Measurements from ENCODE around the gene FMN1.

The FMN1 gene

DNA sequence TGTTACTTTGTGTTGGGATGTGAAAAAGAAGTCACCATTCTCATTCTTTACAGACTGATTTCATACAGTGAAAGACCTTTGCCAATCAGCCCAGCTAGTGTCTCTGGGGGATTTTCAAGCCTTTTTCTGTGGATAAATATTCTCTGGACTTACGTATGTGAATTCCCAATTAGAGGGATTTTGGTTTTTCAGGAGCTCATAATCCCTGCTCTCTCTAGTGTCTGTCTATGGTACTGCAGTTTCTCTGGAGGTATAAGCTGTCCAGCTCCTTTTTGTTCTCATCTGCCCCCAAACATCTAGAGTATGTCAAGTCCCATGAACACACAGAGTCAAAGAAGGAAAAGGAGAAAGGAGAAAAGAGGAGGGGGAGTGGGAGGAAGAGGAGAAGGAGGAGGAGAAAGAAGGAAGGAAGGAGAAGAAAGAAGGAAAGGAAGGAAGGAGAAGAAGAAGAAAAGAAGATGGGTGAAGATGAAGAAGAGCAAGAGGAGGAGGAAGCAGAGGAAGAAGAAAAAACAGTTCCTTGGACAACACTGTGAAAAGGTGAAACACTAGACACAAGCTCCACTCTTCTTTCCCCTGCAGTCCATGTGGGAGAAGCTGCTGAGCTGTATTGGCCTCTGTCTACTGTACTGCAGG lies 258.1 kb downstream of the FMN1 start:
- Histone ChIP-seq H3K4me3 (ENCODE audit: low read depth, low read length) (no peak overlapping the region), H3K27ac (ENCODE audit: low read depth, low read length) (no peak overlapping the region), H3K4me1 (ENCODE audit: control insufficient read depth, insufficient read depth, low read length, unreplicated experiment) (peaks cover 9% of the 10 kb centered on the region), H2AFZ (ENCODE audit: low read length, unreplicated experiment) (peak overlapping the region; percentile 50), H3K79me2 (ENCODE audit: control insufficient read depth, insufficient read depth, low read length, unreplicated experiment) (no peaks in the 10 kb centered on the region), H3K27me3 (ENCODE audit: insufficient read depth, low read length) (no peaks in the 10 kb centered on the region), H3K36me3 (ENCODE audit: insufficient read depth, low read length) (no peaks in the 10 kb centered on the region)

DNA sequence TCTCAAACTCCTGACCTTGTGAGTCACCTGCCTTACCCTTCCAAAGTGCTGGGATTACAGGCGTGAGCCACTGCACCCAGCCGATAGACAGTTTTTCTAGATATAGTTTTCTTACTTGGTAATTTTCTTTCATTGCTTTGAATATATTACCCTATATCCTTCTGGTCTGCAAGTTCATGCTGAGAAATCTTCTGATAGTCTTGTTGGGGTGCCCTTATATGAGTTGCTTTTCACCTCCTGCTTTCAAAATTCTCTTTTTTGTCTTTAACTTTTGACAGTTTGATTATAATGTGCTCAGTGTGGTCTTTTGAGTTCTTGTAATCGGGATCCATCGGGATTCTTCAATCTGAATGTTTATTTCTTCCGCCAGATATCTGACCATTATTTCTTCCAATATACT lies 259.4 kb downstream of the FMN1 start:
- no peaks in the 10 kb centered on the region for H3K27me3 ChIP-seq (ENCODE audit: insufficient read depth, low read length)
- no peak overlapping the region for H3K27ac ChIP-seq (ENCODE audit: low read depth, low read length)
- H3K4me3 ChIP-seq (ENCODE audit: low read depth, low read length) = no peak overlapping the region
- H3K36me3 ChIP-seq (ENCODE audit: insufficient read depth, low read length) = no peaks in the 10 kb centered on the region
- H3K4me1 ChIP-seq (ENCODE audit: control insufficient read depth, insufficient read depth, low read length, unreplicated experiment) = peaks cover 9% of the 10 kb centered on the region
- H3K79me2 ChIP-seq (ENCODE audit: control insufficient read depth, insufficient read depth, low read length, unreplicated experiment) = no peaks in the 10 kb centered on the region
- H2AFZ ChIP-seq (ENCODE audit: low read length, unreplicated experiment) = no peak overlapping the region

DNA sequence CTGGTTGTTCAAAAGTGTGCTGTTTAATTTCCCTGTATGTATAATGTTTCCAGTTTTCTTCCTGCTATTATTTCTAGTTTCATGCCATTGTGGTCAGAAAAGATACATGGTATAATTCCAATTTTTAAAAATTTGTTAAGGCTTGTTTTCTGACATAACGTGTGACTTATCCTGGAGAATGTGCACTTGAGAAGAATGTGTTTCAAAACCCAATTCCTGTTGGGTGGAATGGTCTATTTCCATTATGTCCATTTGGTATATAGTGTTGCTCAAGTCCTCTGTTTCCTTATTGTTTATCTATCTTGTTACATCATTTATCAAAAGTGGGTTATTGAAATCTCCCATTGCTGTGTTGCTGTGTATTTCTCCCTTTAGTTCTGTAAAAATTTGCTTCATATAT lies 261.3 kb downstream of the FMN1 start:
- Histone ChIP-seq H3K4me3 (ENCODE audit: low read depth, low read length) (no peak overlapping the region), H3K27me3 (ENCODE audit: insufficient read depth, low read length) (no peaks in the 10 kb centered on the region)

DNA sequence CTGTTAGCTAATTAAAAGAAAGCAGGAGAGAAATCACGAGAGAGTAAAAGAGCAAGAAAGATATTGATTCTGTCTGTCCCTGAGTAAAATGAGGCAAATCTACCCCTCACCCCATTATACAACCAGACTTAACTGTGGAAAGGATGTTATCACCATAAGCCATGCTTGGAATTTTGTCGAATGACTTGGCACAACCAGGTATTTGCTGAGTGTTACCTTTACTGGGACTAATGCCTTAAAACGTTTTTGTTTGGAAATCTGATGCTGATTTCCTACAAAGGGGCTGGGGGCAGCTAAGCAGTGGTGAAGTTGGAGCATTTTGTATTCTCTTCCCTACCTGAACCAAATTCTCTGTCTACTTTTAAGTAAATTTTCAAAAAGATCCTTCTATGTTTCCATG lies 265.6 kb downstream of the FMN1 start:
- no peaks in the 10 kb centered on the region for H3K27me3 ChIP-seq (ENCODE audit: insufficient read depth, low read length)
- H3K4me3 ChIP-seq (ENCODE audit: low read depth, low read length) = no peak overlapping the region
- H3K36me3 ChIP-seq (ENCODE audit: insufficient read depth, low read length) = no peaks in the 10 kb centered on the region
- no peak overlapping the region for H3K27ac ChIP-seq (ENCODE audit: low read depth, low read length)
- H3K4me1 ChIP-seq (ENCODE audit: control insufficient read depth, insufficient read depth, low read length, unreplicated experiment) = peaks cover 18% of the 10 kb centered on the region
- no peaks in the 10 kb centered on the region for H3K79me2 ChIP-seq (ENCODE audit: control insufficient read depth, insufficient read depth, low read length, unreplicated experiment)
- no peak overlapping the region for H2AFZ ChIP-seq (ENCODE audit: low read length, unreplicated experiment)

More for the DNA sequence above, 261.3 kb downstream of the FMN1 start:
- H2AFZ ChIP-seq (ENCODE audit: low read length, unreplicated experiment) = no peak overlapping the region
- H3K79me2 ChIP-seq (ENCODE audit: control insufficient read depth, insufficient read depth, low read length, unreplicated experiment) = no peaks in the 10 kb centered on the region
- no peak overlapping the region for H3K27ac ChIP-seq (ENCODE audit: low read depth, low read length)
- peaks cover 9% of the 10 kb centered on the region for H3K4me1 ChIP-seq (ENCODE audit: control insufficient read depth, insufficient read depth, low read length, unreplicated experiment)
- H3K36me3 ChIP-seq (ENCODE audit: insufficient read depth, low read length) = no peaks in the 10 kb centered on the region

DNA sequence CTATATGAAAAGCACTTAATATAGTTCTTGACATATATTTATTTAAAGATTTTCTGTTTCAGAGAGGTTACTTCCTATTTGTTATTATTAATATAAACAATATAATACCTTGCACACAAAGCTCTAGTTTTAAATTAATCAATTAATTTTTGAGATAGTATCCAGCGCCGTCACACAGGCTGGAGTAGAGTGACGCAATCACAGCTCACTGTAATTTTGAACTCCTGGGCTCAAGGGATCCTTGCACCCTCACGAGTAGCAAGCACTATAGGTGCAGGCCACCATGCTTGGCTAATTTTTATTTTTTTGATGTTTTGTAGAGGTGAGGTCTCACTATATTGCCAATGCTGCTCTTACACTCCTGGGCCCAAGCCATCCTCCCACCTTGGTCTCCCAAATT lies 267.4 kb downstream of the FMN1 start:
- Histone ChIP-seq H3K27me3 (ENCODE audit: insufficient read depth, low read length) (no peaks in the 10 kb centered on the region), H3K4me1 (ENCODE audit: control insufficient read depth, insufficient read depth, low read length, unreplicated experiment) (peaks cover 8% of the 10 kb centered on the region), H3K36me3 (ENCODE audit: insufficient read depth, low read length) (no peaks in the 10 kb centered on the region), H3K79me2 (ENCODE audit: control insufficient read depth, insufficient read depth, low read length, unreplicated experiment) (no peaks in the 10 kb centered on the region), H2AFZ (ENCODE audit: low read length, unreplicated experiment) (no peak overlapping the region), H3K4me3 (ENCODE audit: low read depth, low read length) (no peak overlapping the region), H3K27ac (ENCODE audit: low read depth, low read length) (no peak overlapping the region)

DNA sequence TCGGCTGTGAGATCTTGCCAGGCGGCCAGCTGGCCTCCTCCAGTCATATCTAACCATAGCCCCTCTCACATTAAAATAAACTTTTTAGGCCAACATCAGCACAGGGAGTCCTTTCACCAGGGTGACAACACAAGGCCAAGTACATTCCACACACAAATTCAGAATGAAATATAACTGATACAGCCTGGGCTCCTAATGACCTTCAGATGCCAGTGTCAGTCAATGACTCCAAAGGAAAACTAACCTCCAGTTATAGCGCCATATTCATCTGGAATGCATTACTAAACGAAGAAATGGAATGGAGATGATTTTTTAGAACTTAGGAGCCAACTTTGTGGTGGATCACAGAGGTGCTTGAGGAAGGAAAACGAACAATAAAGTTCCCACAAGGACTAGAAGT lies 271.3 kb downstream of the FMN1 start:
- Histone ChIP-seq H3K27me3 (ENCODE audit: insufficient read depth, low read length) (no peaks in the 10 kb centered on the region), H3K4me1 (ENCODE audit: control insufficient read depth, insufficient read depth, low read length, unreplicated experiment) (peaks cover 36% of the 10 kb centered on the region), H3K27ac (ENCODE audit: low read depth, low read length) (no peak overlapping the region), H3K36me3 (ENCODE audit: insufficient read depth, low read length) (no peaks in the 10 kb centered on the region), H3K79me2 (ENCODE audit: control insufficient read depth, insufficient read depth, low read length, unreplicated experiment) (no peaks in the 10 kb centered on the region), H3K4me3 (ENCODE audit: low read depth, low read length) (no peak overlapping the region), H2AFZ (ENCODE audit: low read length, unreplicated experiment) (no peak overlapping the region)

DNA sequence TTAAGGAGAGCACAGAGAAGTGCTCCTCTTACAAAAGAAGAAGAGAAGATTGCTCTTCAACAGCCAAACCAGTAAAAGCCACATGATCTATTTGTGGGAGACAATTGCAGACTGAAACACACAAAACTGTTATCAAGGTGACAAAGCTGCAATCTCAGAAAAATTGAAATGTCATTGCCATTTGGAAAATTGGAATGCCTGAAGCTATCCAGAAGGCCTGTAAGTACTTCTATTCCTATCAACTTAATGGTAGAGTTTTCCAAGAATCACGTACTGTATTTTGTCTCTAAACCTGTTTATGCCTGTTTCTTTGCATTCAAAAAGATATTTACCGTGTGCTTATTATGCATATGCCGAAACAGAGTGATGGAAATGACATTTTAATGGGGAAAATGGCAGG lies 272.0 kb downstream of the FMN1 start:
- no peaks in the 10 kb centered on the region for H3K27me3 ChIP-seq (ENCODE audit: insufficient read depth, low read length)
- no peak overlapping the region for H3K27ac ChIP-seq (ENCODE audit: low read depth, low read length)
- H3K4me1 ChIP-seq (ENCODE audit: control insufficient read depth, insufficient read depth, low read length, unreplicated experiment) = peaks cover 41% of the 10 kb centered on the region

DNA sequence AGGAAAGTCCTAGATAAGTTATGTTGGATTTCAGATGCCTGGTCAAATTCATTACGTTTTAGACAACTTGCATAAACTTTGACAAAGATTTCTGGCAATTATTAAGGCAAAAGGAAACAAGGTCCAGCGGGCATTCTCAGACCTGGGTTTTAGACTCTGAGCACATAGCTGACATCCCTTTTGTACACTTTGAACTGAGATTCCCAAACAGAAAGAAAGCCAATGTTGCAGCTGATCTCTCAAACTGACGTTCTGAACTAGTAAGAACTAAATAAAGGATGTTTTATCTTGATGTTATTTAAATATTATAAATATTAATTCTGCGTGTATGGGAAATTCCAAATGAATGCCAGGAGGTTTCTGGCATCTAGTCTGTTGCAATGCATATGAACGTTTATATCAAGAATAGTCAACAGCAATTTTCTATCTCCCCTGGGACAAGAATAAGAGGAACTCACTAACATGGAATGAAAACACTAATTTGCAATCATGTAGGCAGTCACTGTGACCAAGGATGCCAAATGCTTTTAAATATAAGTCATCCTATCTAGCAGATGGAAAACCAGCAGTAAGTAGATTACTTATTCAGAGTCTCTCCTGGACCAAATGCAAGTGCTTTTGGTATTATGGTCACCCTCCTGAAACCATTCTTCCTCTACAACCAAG lies 274.6 kb downstream of the FMN1 start:
- H3K27me3 ChIP-seq (ENCODE audit: insufficient read depth, low read length) = no peaks in the 10 kb centered on the region
- H3K79me2 ChIP-seq (ENCODE audit: control insufficient read depth, insufficient read depth, low read length, unreplicated experiment) = no peaks in the 10 kb centered on the region
- H2AFZ ChIP-seq (ENCODE audit: low read length, unreplicated experiment) = no peak overlapping the region
- H3K4me1 ChIP-seq (ENCODE audit: control insufficient read depth, insufficient read depth, low read length, unreplicated experiment) = peaks cover 33% of the 10 kb centered on the region
- H3K36me3 ChIP-seq (ENCODE audit: insufficient read depth, low read length) = no peaks in the 10 kb centered on the region
- peak overlapping the region; percentile 95 for H3K27ac ChIP-seq (ENCODE audit: low read depth, low read length)
- peak overlapping the region; percentile 55 for H3K4me3 ChIP-seq (ENCODE audit: low read depth, low read length)

More for the DNA sequence above, 272.0 kb downstream of the FMN1 start:
- no peak overlapping the region for H3K4me3 ChIP-seq (ENCODE audit: low read depth, low read length)
- no peaks in the 10 kb centered on the region for H3K79me2 ChIP-seq (ENCODE audit: control insufficient read depth, insufficient read depth, low read length, unreplicated experiment)
- no peak overlapping the region for H2AFZ ChIP-seq (ENCODE audit: low read length, unreplicated experiment)
- no peaks in the 10 kb centered on the region for H3K36me3 ChIP-seq (ENCODE audit: insufficient read depth, low read length)

DNA sequence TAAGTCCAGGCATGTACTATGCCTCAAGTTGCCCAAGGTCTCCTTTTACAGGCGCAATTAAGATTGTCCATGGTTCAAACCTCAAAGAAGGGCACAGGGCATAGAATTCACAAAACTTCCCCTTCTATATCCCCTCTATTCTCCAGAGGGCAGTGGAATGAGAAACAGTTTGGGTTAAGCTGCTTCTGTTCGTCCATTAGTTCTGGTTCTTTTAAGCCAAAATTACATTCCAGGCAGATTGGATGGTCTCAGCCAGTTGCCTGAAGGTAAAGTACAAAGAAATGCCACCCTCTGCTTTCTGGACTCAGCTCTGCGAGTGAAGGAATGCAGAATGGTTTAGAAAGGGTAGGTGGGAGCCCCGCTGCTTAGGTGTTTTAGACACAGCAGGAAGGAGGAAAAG lies 276.0 kb downstream of the FMN1 start:
- Histone ChIP-seq H3K27me3 (ENCODE audit: insufficient read depth, low read length) (no peaks in the 10 kb centered on the region), H2AFZ (ENCODE audit: low read length, unreplicated experiment) (peak overlapping the region; percentile 16), H3K36me3 (ENCODE audit: insufficient read depth, low read length) (no peaks in the 10 kb centered on the region), H3K4me3 (ENCODE audit: low read depth, low read length) (no peak overlapping the region), H3K27ac (ENCODE audit: low read depth, low read length) (peak overlapping the region; percentile 95), H3K4me1 (ENCODE audit: control insufficient read depth, insufficient read depth, low read length, unreplicated experiment) (peaks cover 33% of the 10 kb centered on the region), H3K79me2 (ENCODE audit: control insufficient read depth, insufficient read depth, low read length, unreplicated experiment) (no peaks in the 10 kb centered on the region)

DNA sequence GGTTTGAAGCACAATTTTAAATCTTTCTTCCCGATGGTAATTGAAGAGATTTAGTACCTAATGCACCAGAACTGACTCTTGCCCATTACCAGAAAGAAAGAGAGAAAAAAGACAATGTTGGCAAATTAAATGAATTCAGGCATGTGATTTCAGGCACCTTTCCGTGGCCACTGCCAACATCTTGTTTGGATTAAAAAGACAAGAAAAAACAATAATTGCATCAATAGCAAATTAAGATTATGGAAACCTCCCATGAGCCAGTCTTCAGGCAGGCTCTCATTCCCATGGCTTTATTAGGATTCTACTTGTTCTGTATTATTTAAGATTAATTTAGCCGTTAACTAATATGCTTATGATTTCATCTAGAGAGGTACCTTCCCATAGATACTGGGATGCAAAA lies 283.7 kb downstream of the FMN1 start:
- H3K4me3 ChIP-seq (ENCODE audit: low read depth, low read length) = no peak overlapping the region
- no peaks in the 10 kb centered on the region for H3K36me3 ChIP-seq (ENCODE audit: insufficient read depth, low read length)
- H3K4me1 ChIP-seq (ENCODE audit: control insufficient read depth, insufficient read depth, low read length, unreplicated experiment) = peaks cover 21% of the 10 kb centered on the region
- H3K27ac ChIP-seq (ENCODE audit: low read depth, low read length) = no peak overlapping the region
- no peak overlapping the region for H2AFZ ChIP-seq (ENCODE audit: low read length, unreplicated experiment)
- no peaks in the 10 kb centered on the region for H3K79me2 ChIP-seq (ENCODE audit: control insufficient read depth, insufficient read depth, low read length, unreplicated experiment)
- H3K27me3 ChIP-seq (ENCODE audit: insufficient read depth, low read length) = no peaks in the 10 kb centered on the region

DNA sequence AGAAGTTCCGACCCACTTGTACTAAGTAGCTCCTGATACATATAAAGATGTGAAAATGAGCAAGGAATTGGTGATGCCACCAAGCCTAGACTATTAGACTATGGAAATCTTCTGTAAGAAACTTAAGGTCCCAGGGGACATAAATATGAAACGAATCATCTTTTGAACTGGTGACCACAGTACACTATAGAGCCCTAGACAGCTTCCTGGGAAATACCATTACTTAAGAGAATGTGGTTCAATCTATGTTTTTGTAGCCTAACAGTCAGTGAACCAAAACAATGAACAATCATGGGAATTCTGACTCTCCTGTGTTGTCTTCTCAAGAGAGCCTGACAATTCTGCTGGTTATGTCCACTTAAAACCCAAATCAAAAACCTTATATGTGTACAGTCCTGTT lies 285.1 kb downstream of the FMN1 start:
- H3K4me1 ChIP-seq (ENCODE audit: control insufficient read depth, insufficient read depth, low read length, unreplicated experiment) = peaks cover 21% of the 10 kb centered on the region
- no peak overlapping the region for H2AFZ ChIP-seq (ENCODE audit: low read length, unreplicated experiment)
- H3K4me3 ChIP-seq (ENCODE audit: low read depth, low read length) = no peak overlapping the region
- peak overlapping the region; percentile 59 for H3K27ac ChIP-seq (ENCODE audit: low read depth, low read length)
- H3K36me3 ChIP-seq (ENCODE audit: insufficient read depth, low read length) = no peaks in the 10 kb centered on the region
- no peaks in the 10 kb centered on the region for H3K27me3 ChIP-seq (ENCODE audit: insufficient read depth, low read length)
- H3K79me2 ChIP-seq (ENCODE audit: control insufficient read depth, insufficient read depth, low read length, unreplicated experiment) = no peaks in the 10 kb centered on the region
